BE2C (cell line): ENCODE data around the gene BBLN.
A peak's percentile ranks its signal among the peaks of the same experiment; 100 is the strongest.

Experiments
- DNase-seq: peaks from one replicate; pipeline ENCODE4 v3.0.0-alpha.2; 2020
- H3K27me3 ChIP-seq: fragments of 250-450 bp; sonication (Bioruptor Pico); 2 replicates; pipeline ENCODE4 v1.5.1; 2020; ENCODE audit warnings: mild to moderate bottlenecking
- H3K36me3 ChIP-seq: fragments of 250-450 bp; sonication (Bioruptor Pico); 2 replicates; pipeline ENCODE4 v1.5.1; 2020; ENCODE audit warnings: mild to moderate bottlenecking
- H3K4me1 ChIP-seq: fragments of 250-450 bp; sonication (Bioruptor Pico); 2 replicates; pipeline ENCODE4 v1.5.1; 2020
- H3K4me3 ChIP-seq: 2 replicates; pipeline ENCODE4 v1.5.1; 2011; ENCODE audit warnings: low read depth, low read length
- H3K9me3 ChIP-seq: fragments of 250-450 bp; sonication (Bioruptor Pico); 2 replicates; pipeline ENCODE4 v1.5.1; 2020
- TF ChIP-seq, protein P1 (sequence below): IDR thresholded peaks from 2 replicates; pipeline ENCODE4 v1.5.1; 2012; ENCODE audit warnings: mild to moderate bottlenecking, low read depth, low read length

The BBLN gene

GRCh38 chr9:128203707-128204551, 43.9 kb downstream of the BBLN start:
- H3K4me1 ChIP-seq = no peaks in the 10 kb centered on the region; the same call in 1 of the 2 replicates
- H3K36me3 ChIP-seq = no peaks in the 10 kb centered on the region; the same call in 1 of the 2 replicates
- TF ChIP-seq, protein P1, sequence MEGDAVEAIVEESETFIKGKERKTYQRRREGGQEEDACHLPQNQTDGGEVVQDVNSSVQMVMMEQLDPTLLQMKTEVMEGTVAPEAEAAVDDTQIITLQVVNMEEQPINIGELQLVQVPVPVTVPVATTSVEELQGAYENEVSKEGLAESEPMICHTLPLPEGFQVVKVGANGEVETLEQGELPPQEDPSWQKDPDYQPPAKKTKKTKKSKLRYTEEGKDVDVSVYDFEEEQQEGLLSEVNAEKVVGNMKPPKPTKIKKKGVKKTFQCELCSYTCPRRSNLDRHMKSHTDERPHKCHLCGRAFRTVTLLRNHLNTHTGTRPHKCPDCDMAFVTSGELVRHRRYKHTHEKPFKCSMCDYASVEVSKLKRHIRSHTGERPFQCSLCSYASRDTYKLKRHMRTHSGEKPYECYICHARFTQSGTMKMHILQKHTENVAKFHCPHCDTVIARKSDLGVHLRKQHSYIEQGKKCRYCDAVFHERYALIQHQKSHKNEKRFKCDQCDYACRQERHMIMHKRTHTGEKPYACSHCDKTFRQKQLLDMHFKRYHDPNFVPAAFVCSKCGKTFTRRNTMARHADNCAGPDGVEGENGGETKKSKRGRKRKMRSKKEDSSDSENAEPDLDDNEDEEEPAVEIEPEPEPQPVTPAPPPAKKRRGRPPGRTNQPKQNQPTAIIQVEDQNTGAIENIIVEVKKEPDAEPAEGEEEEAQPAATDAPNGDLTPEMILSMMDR = no peak
- H3K9me3 ChIP-seq = no peaks in the 10 kb centered on the region
- peak overlapping the region; percentile 82 for H3K4me3 ChIP-seq
- peak; percentile 69 for DNase-seq
- H3K27me3 ChIP-seq = no peaks in the 10 kb centered on the region

DNA sequence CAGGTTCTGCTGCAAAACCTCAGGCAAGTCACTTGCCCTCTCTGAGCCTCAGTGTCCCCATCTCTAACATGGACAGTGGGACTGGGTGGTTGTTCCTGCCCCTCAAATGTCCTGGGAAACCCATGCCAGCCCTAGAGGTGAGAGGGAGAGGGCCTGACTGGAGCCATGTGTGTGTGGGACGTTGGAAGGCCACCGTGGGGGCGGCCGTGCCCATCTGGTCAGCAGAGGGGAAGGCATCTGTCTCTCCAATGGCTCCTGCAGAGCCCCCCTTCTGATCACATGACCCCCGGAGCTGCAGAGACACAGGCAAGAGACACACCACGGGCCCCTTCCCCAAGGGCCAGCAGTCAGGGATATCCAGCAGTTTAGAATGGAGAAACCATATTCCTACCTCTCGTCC, 44.8 kb downstream of the BBLN start:
- Histone ChIP-seq H3K36me3 (no peaks in the 10 kb centered on the region; the same call in 1 of the 2 replicates), H3K4me3 (peak overlapping the region; percentile 82)

DNA sequence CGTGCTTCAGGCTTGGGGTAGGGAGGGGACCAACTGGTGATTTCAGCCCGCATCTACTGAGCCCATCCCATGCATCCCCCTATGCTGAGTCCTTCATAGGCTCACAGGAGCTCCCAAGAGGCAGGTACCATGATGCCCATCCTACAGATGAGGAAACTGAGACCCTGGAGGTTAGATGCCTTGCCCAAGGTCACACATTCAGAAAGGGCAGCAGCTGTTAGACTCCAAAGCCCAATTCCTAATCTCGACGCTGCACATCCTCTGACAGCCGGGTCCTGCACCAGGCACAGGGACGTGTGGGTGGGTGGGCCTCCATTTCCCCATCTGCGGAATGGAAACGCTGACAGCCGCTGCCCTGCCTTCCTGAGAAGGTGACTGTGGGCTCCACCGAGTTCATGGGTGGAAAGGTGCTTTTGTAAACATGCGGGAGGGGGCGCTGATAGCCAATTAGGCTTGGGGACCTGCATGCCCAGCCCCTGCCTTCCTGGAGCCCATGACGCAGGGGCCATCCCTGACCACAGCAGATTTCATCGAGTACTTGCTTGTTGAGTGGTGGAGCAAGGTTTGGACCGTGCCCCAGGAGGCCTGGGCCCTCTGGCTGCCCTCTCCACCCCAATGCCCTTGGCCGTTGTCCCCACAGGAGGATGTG, 45.4 kb downstream of the BBLN start:
- TF ChIP-seq, protein P1 = no peak
- Histone ChIP-seq H3K36me3 (no peaks in the 10 kb centered on the region; the same call in 1 of the 2 replicates), H3K9me3 (no peaks in the 10 kb centered on the region), H3K27me3 (no peaks in the 10 kb centered on the region), H3K4me3 (no peak overlapping the region), H3K4me1 (no peaks in the 10 kb centered on the region; the same call in none of the 2 replicates)
- no peak for DNase-seq

More for the DNA sequence above, 44.8 kb downstream of the BBLN start:
- Histone ChIP-seq H3K9me3 (no peaks in the 10 kb centered on the region), H3K4me1 (no peaks in the 10 kb centered on the region; the same call in none of the 2 replicates), H3K27me3 (no peaks in the 10 kb centered on the region)
- DNase-seq = no peak
- TF ChIP-seq, protein P1 = no peak

DNA sequence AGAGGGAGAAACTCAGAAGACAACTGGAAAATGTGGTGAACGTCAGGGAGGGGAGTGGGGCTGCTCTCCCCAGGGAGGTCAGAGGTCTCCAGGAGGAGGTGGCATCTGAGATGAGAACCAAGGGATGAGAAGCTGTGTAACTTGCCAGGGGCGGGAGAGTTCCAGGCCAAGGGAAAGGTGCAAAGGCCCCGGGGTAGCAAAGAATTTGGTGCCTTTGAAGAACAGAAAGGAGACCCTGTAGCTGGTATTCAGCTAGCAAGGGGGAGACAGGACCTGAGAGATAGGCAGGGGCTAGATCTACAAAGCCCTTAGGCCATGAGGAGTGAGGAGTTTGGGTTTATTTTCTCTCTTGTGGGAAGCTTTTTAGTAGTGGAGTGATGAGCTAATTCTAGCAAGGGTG, 46.4 kb downstream of the BBLN start:
- H3K4me1 ChIP-seq = no peaks in the 10 kb centered on the region; the same call in none of the 2 replicates
- no peaks in the 10 kb centered on the region for H3K9me3 ChIP-seq
- no peaks in the 10 kb centered on the region; the same call in 1 of the 2 replicates for H3K36me3 ChIP-seq
- DNase-seq = no peak
- H3K4me3 ChIP-seq = no peak overlapping the region
- no peaks in the 10 kb centered on the region for H3K27me3 ChIP-seq
- TF ChIP-seq, protein P1 = no peak

- Histone ChIP-seq H3K9me3 (no peaks in the 10 kb centered on the region), H3K4me3 (no peak overlapping the region), H3K27me3 (no peaks in the 10 kb centered on the region), H3K4me1 (no peaks in the 10 kb centered on the region; the same call in none of the 2 replicates), H3K36me3 (no peaks in the 10 kb centered on the region; the same call in 1 of the 2 replicates)
- DNase-seq = no peak
- TF ChIP-seq, protein P1 = no peak
Measured at GRCh38 chr9:128206916-128207910, 47.1 kb downstream of the BBLN start.
